Peyer's patch (tissue), 4 donors: ENCODE results near the gene MED9. TPM values are rescaled to one million over a fixed set of nuclear protein-coding genes. Genes with fewer than 3 reads are reported as not detected.

Experiments
- DNase-seq, 3 donors: peaks; one replicate each; pipeline ENCODE4 v3.0.0-alpha.2; 2017 to 2019
- H3K27ac ChIP-seq, 4 donors: fragments of 200-600 bp; sonication (generic); one replicate each; pipeline ENCODE4 v1.5.1; 2016 to 2019
- H3K27me3 ChIP-seq, 2 donors: fragments of 200-600 bp; sonication (generic); one replicate each; pipeline ENCODE4 v1.5.1; 2019
- H3K36me3 ChIP-seq, 3 donors: fragments of 200-600 bp; sonication (generic); one replicate each; pipeline ENCODE4 v1.5.1; 2016 to 2019
- H3K4me1 ChIP-seq, 4 donors: fragments of 200-600 bp; sonication (generic); one replicate each; pipeline ENCODE4 v1.5.1; 2016 to 2019
- H3K4me3 ChIP-seq, 4 donors: fragments of 200-600 bp; sonication (generic); 1 replicate in 3 of 4; 2 replicates in 1 of 4; pipeline ENCODE4 v1.5.1; 2016 to 2019; ENCODE audit warnings: mild to moderate bottlenecking in 1 of 4
- H3K9me3 ChIP-seq, 4 donors: fragments of 200-600 bp; sonication (generic); one replicate each; pipeline ENCODE4 v1.5.1; 2016 to 2019; ENCODE audit warnings: mild to moderate bottlenecking in 1 of 4
- POLR2A ChIP-seq, 2 donors: fragments of 450-650 bp; IDR thresholded peaks; one replicate each; pipeline ENCODE4 v1.5.1; 2017; ENCODE audit warnings: antibody characterized with exemption in 2 of 2, mild to moderate bottlenecking in 2 of 2, moderate library complexity in 2 of 2
- total RNA-seq, 4 donors: library from RNA; depleted of rRNA; stranded (reverse); fragments of >200 nt; gene quantifications; one replicate each; pipeline ENCODE4 v1.1.0, GENCODE V29; 2016
- TF ChIP-seq, protein P1 (sequence below), 6 experiments: fragments of 450-650 bp in 4 of 6; fragments of 200-600 bp in 2 of 6; sonication (generic) in 1 of 6; IDR thresholded peaks; one replicate each; pipeline ENCODE4 v1.5.1; 2017 to 2019; ENCODE audit warnings: antibody characterized with exemption in 6 of 6, mild to moderate bottlenecking in 3 of 6, moderate library complexity in 1 of 6

MED9 gene
- total RNA-seq, 4 donors from 2014 or later: 8.3 to 42.4 (median 19.4) TPM

DNA sequence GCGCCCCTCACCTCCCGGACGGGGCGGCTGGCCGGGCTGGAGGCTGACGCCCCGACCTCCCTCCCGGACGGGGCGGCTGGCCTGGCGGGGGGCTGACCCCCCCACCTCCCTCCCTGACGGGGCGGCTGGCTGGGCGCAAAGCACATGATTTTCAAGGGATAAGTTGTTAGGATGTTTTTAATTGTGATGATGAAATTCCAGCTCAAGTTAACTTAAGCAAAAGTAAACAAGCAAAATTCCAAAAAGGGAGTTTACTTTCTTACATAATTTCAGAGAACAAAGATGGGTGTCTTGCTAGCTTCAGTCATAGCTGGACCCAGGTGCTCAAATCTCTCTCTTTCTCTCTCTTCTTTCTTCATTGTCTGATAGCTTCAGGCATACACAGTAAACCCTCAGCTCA is 33.6 kb upstream of the MED9 start:
- Histone ChIP-seq H3K27me3 (no peaks in the 10 kb centered on the region), H3K9me3 (no peaks in the 10 kb centered on the region), H3K4me1 (no peaks in the 10 kb centered on the region), H3K36me3 (no peaks in the 10 kb centered on the region), H3K27ac (peak overlapping the region in 3 of 4 donors; percentile 10 to 49 (median 45)), H3K4me3 (no peak overlapping the region)
- DNase-seq: peak in 1 of 3 donors; percentile 44
- TF ChIP-seq, protein P1, sequence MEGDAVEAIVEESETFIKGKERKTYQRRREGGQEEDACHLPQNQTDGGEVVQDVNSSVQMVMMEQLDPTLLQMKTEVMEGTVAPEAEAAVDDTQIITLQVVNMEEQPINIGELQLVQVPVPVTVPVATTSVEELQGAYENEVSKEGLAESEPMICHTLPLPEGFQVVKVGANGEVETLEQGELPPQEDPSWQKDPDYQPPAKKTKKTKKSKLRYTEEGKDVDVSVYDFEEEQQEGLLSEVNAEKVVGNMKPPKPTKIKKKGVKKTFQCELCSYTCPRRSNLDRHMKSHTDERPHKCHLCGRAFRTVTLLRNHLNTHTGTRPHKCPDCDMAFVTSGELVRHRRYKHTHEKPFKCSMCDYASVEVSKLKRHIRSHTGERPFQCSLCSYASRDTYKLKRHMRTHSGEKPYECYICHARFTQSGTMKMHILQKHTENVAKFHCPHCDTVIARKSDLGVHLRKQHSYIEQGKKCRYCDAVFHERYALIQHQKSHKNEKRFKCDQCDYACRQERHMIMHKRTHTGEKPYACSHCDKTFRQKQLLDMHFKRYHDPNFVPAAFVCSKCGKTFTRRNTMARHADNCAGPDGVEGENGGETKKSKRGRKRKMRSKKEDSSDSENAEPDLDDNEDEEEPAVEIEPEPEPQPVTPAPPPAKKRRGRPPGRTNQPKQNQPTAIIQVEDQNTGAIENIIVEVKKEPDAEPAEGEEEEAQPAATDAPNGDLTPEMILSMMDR (IDR thresholded peaks at IDR 0.05): no peak
- no peak for TF ChIP-seq POLR2A (IDR thresholded peaks at IDR 0.05)

GRCh38 chr17:17445296-17445924 is 31.4 kb upstream of the MED9 start:
- Histone ChIP-seq H3K36me3 (no peaks in the 10 kb centered on the region), H3K4me3 (no peak overlapping the region)

DNA sequence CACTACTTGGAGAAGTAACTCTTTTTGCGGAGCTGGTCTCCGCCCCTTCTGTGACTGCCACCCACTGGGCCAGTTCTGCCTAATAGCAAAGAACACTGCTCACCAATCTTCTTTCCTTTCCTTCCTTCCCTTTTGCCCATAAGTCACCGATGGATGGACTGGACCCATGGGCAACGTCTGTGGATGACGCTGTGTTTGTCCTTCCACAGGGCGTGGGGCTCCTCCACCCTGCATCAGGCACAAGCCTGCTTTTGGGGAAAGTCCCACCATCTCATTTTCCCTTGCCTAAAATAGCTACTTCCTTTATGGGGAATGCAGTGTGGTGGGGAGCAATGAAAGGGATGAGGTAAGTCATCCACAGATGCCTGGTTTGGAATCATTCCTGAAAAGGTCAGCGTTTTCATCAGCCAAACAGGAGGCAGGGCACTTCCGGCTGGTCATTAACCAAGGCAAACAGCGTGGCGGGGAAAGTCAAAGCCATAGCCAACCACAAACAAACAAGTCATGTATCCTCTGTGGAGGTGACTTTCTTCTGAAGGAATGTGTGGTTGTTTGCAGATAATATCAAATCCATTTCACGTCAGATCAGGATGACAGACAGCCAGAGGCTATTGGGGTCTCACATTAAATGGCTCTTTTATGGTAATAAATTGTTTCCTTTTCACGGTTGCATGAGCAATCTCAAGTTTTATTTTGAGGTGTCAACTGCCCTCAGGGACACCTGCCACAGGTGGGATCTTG is 30.7 kb upstream of the MED9 start:
- peak in 1 of 3 donors; percentile 51 for DNase-seq
- H3K27me3 ChIP-seq: no peaks in the 10 kb centered on the region
- H3K9me3 ChIP-seq: no peaks in the 10 kb centered on the region
- H3K4me3 ChIP-seq: no peak overlapping the region
- peak overlapping the region in 2 of 4 donors; percentile 28 to 55 for H3K27ac ChIP-seq
- TF ChIP-seq, protein P1 (IDR thresholded peaks at IDR 0.05): no peak
- TF ChIP-seq POLR2A (IDR thresholded peaks at IDR 0.05): no peak
- no peaks in the 10 kb centered on the region for H3K4me1 ChIP-seq
- no peaks in the 10 kb centered on the region for H3K36me3 ChIP-seq

More at GRCh38 chr17:17445296-17445924, 31.4 kb upstream of the MED9 start:
- peak in 1 of 3 donors; percentile 34 for DNase-seq
- H3K27ac ChIP-seq: peak overlapping the region in 2 of 4 donors; percentile 28 to 55
- H3K27me3 ChIP-seq: no peaks in the 10 kb centered on the region
- H3K4me1 ChIP-seq: no peaks in the 10 kb centered on the region
- H3K9me3 ChIP-seq: no peaks in the 10 kb centered on the region
- no peak for TF ChIP-seq POLR2A (IDR thresholded peaks at IDR 0.05)
- TF ChIP-seq, protein P1 (IDR thresholded peaks at IDR 0.05): no peak

GRCh38 chr17:17446666-17447155 is 30.1 kb upstream of the MED9 start:
- no peaks in the 10 kb centered on the region for H3K4me1 ChIP-seq

GRCh38 chr17:17447264-17447663 is 29.5 kb upstream of the MED9 start:
- H3K4me1 ChIP-seq: no peaks in the 10 kb centered on the region
- DNase-seq: peak in 1 of 3 donors; percentile 40
- H3K27ac ChIP-seq: no peak overlapping the region
- H3K9me3 ChIP-seq: no peaks in the 10 kb centered on the region
- no peaks in the 10 kb centered on the region for H3K27me3 ChIP-seq
- no peak overlapping the region for H3K4me3 ChIP-seq
- TF ChIP-seq, protein P1 (IDR thresholded peaks at IDR 0.05): no peak
- TF ChIP-seq POLR2A (IDR thresholded peaks at IDR 0.05): no peak
- no peaks in the 10 kb centered on the region for H3K36me3 ChIP-seq

More at GRCh38 chr17:17446666-17447155, 30.1 kb upstream of the MED9 start:
- no peak overlapping the region for H3K27ac ChIP-seq
- H3K27me3 ChIP-seq: no peaks in the 10 kb centered on the region
- DNase-seq: peak in 1 of 3 donors; percentile 25
- TF ChIP-seq, protein P1 (IDR thresholded peaks at IDR 0.05): no peak
- TF ChIP-seq POLR2A (IDR thresholded peaks at IDR 0.05): no peak
- H3K36me3 ChIP-seq: no peaks in the 10 kb centered on the region
- H3K9me3 ChIP-seq: no peaks in the 10 kb centered on the region
- H3K4me3 ChIP-seq: no peak overlapping the region
